GM12878 (cell line): Measurements from ENCODE around the gene B4GALNT4. TPM values are rescaled to one million over a fixed set of nuclear protein-coding genes. Genes with fewer than 3 reads are reported as not detected.
A peak's percentile ranks its signal among the peaks of the same experiment; 100 is the strongest.

Source experiments
- ATAC-seq: fragments of 200-7000 bp; cut with Tn5 transposase; 3 replicates; pipeline ENCODE4 v1.9.1; 2020; ENCODE audit warnings: mild to moderate bottlenecking, moderate library complexity
- BruUV-seq: library from RNA; stranded (reverse); fragments of 400-500 nt; replicated peaks from 2 replicates; lab custom pipeline; 2021; lab: Mats Ljungman, UMichigan
- CTCF ChIA-PET: fragments of 300-600 bp; sonication (Branson Sonifier 250); formaldehyde crosslinking; extraction: SDS; loops from one replicate; lab custom pipeline; 2021; ENCODE audit warnings: inconsistent platforms; lab: Yijun Ruan, JAX
- POLR2A ChIA-PET: fragments of 350-600 bp; formaldehyde crosslinking; extraction: SDS; loops from one replicate; lab custom pipeline; 2021; ENCODE audit warnings: inconsistent platforms; lab: Charles Lee
- RAD21 ChIA-PET: fragments of 300-600 bp; sonication (Branson Sonifier 250); formaldehyde crosslinking; loops from one replicate; lab custom pipeline; 2023; ENCODE audit warnings: antibody characterized with exemption; ENCODE audit not compliant: unreplicated experiment; lab: Charles Lee
- SMC1A ChIA-PET: fragments of 300-600 bp; sonication (Branson Sonifier 250); formaldehyde crosslinking; loops from one replicate; lab custom pipeline; 2023; ENCODE audit not compliant: unreplicated experiment, uncharacterized antibody; lab: Charles Lee
- DNase-seq: peaks from one replicate; pipeline ENCODE4 v3.0.0-alpha.2; 2011; ENCODE audit warnings: low read depth, low spot score
- FAIRE-seq: peaks from 3 replicates; lab custom pipeline; 2011; peaks lifted over from hg19 to GRCh38; lab: Jason Lieb, UNC
- H2AFZ ChIP-seq: 2 replicates; pipeline ENCODE4 v1.6.0; 2011; ENCODE audit warnings: low read depth, low read length, control low read depth; ENCODE audit not compliant: control insufficient read depth
- H3K27ac ChIP-seq: 2 replicates; pipeline ENCODE4 v1.5.1; 2011; ENCODE audit warnings: control low read depth; ENCODE audit not compliant: control insufficient read depth, insufficient read depth
- H3K27me3 ChIP-seq, 2 experiments: replicated peaks in 1 of 2; 2 replicates each; pipeline versions ENCODE4 v1.6.0 to v1.6.1; 2011; ENCODE audit warnings: low read length in 1 of 2; ENCODE audit not compliant: control insufficient read depth in 2 of 2, insufficient read depth in 2 of 2
- H3K36me3 ChIP-seq, 2 experiments: 2 replicates each; pipeline ENCODE4 v1.5.1; 2011; ENCODE audit warnings: low read length in 1 of 2; ENCODE audit not compliant: control insufficient read depth in 2 of 2, insufficient read depth in 2 of 2
- H3K4me1 ChIP-seq: 2 replicates; pipeline ENCODE4 v1.6.1; 2011; ENCODE audit warnings: mild to moderate bottlenecking, low read length, moderate library complexity, mixed read lengths; ENCODE audit not compliant: control insufficient read depth, insufficient read depth
- H3K4me2 ChIP-seq: 2 replicates; pipeline ENCODE4 v1.6.0; 2011; ENCODE audit warnings: control low read depth; ENCODE audit not compliant: control insufficient read depth, insufficient read depth
- H3K4me3 ChIP-seq: fragments of 200-600 bp; sonication (generic); 2 replicates; pipeline ENCODE4 v1.5.1; 2016
- H3K79me2 ChIP-seq: 2 replicates; pipeline ENCODE4 v1.6.0; 2011; ENCODE audit warnings: low read length; ENCODE audit not compliant: control insufficient read depth, insufficient read depth
- H3K9ac ChIP-seq: 2 replicates; pipeline ENCODE4 v1.8.0; 2011; ENCODE audit warnings: low read length, control low read depth, mixed read lengths; ENCODE audit not compliant: control insufficient read depth, insufficient read depth
- H3K9me3 ChIP-seq: replicated peaks from 3 replicates; pipeline ENCODE4 v1.5.1; 2011; ENCODE audit warnings: mild to moderate bottlenecking, low read length; ENCODE audit not compliant: control insufficient read depth, insufficient read depth
- H4K20me1 ChIP-seq: 2 replicates; pipeline ENCODE4 v1.6.0; 2011; ENCODE audit not compliant: control insufficient read depth, insufficient read depth
- BCL11A ChIP-seq: IDR thresholded peaks from 2 replicates; pipeline ENCODE4 v1.6.1; 2011; ENCODE audit warnings: low read depth, low read length
- BHLHE40 ChIP-seq, 2 experiments: fragments of 450-650 bp in 1 of 2; IDR thresholded peaks; 2 replicates each; pipeline ENCODE4 v1.6.1; 2011 to 2017; ENCODE audit warnings: low read depth in 2 of 2, borderline replicate concordance in 1 of 2, improper control_type of control experiment in 1 of 2, low read length in 1 of 2, mild to moderate bottlenecking in 1 of 2
- HDGF ChIP-seq: fragments of 450-650 bp; IDR thresholded peaks from 2 replicates; pipeline ENCODE4 v1.6.1; 2016; ENCODE audit warnings: antibody characterized with exemption
- IKZF1 ChIP-seq: fragments of 450-650 bp; conservative IDR thresholded peaks from 2 replicates; pipeline ENCODE4 v1.6.1; 2017; ENCODE audit warnings: antibody characterized with exemption, mild to moderate bottlenecking
- KLF5 ChIP-seq: fragments of 450-650 bp; IDR thresholded peaks from 2 replicates; pipeline ENCODE4 v1.6.1; 2014; ENCODE audit warnings: mild to moderate bottlenecking; ENCODE audit not compliant: partially characterized antibody
- MEF2B ChIP-seq: fragments of 450-650 bp; IDR thresholded peaks from 2 replicates; pipeline ENCODE4 v1.6.1; 2018; ENCODE audit warnings: mild to moderate bottlenecking, moderate library complexity; ENCODE audit not compliant: partially characterized antibody, poor library complexity, severe bottlenecking
- PAX5 ChIP-seq: IDR thresholded peaks from 2 replicates; pipeline ENCODE4 v1.6.1; 2011; ENCODE audit warnings: low read depth, low read length, borderline replicate concordance
- STAT1 ChIP-seq: fragments of 450-650 bp; conservative IDR thresholded peaks from 2 replicates; pipeline ENCODE4 v1.6.1; 2014; ENCODE audit warnings: antibody characterized with exemption, mild to moderate bottlenecking
- SUPT20H ChIP-seq: IDR thresholded peaks from 2 replicates; pipeline ENCODE4 v1.6.1; 2011; ENCODE audit warnings: low read depth, mild to moderate bottlenecking, low read length, moderate library complexity, borderline replicate concordance; ENCODE audit not compliant: control insufficient read depth
- ZNF217 ChIP-seq: fragments of 450-650 bp; IDR thresholded peaks from 2 replicates; pipeline ENCODE4 v1.6.1; 2017; ENCODE audit warnings: antibody characterized with exemption, mild to moderate bottlenecking
- WGBS: methylation state at CpG from one replicate; pipeline ENCODE4 v1.1.6; 2016; ENCODE audit warnings: low lambda C conversion rate; ENCODE audit not compliant: insufficient replicate concordance, insufficient coverage; ENCODE audit errors: missing lambda C conversion rate; 5-methylcytosine and 5-hydroxymethylcytosine counted together
- in situ Hi-C: fragments of 300-500 bp; cut with MboI; formaldehyde crosslinking; loops from 9 replicates; pipeline ENCODE4 v1.14.3; 2018; ENCODE audit warnings: mixed read lengths
- intact Hi-C: fragments of 100-400 bp; cut with micrococcal nuclease; formaldehyde crosslinking; loops from one replicate; pipeline ENCODE4 v1.14.2; 2022; ENCODE audit not compliant: unreplicated experiment
- polyA plus RNA-seq, 11 experiments: library from polyadenylated mRNA; depleted of rRNA in 4 of 11; unstranded in 6 of 11; stranded (reverse) in 5 of 11; fragments of >200 nt; fragmentation: Nextera tagmentation in 4 of 11; fragmentation: Illumina TruSeq in 1 of 11; extraction: Ambion mirVana in 4 of 11; extraction: Trizol in 1 of 11; gene quantifications; 1 replicate in 1 of 11; 2 replicates in 10 of 11; pipeline versions ENCODE4 v1.2.1 to v1.2.3, GENCODE V29; 2011 to 2016; ENCODE audit warnings: inconsistent platforms in 2 of 11, missing spikeins in 2 of 11, low read depth in 1 of 11
- total RNA-seq, 4 experiments: library from RNA; depleted of rRNA in 3 of 4; stranded (reverse); fragments of >200 nt in 3 of 4; fragmentation: Illumina TruSeq in 1 of 4; extraction: Trizol in 1 of 4; gene quantifications; 2 replicates each; pipeline versions ENCODE4 v1.2.1 to v1.2.3, GENCODE V29; 2013 to 2021
- TF ChIP-seq, protein P1 (sequence below): IDR thresholded peaks from 2 replicates; pipeline ENCODE4 v1.6.1; 2011; ENCODE audit warnings: borderline replicate concordance, low read depth, mild to moderate bottlenecking, moderate library complexity, low read length; ENCODE audit not compliant: insufficient read depth, poor library complexity, severe bottlenecking

The B4GALNT4 gene
- total and polyA plus RNA-seq, 10 of the 15 experiments (the other 5 are each of a cell fraction or from before 2014, with no cell fraction given), result 0.04 to 0.82 (median 0.40) TPM; not detected in 6

- Histone ChIP-seq H3K9me3 (no peaks in the 10 kb centered on the region), H3K79me2 (no peaks in the 10 kb centered on the region), H3K27ac (no peak overlapping the region), H3K4me2 (no peak overlapping the region), H3K36me3 (no peaks in the 10 kb centered on the region), H3K9ac (no peak overlapping the region), H3K4me3 (no peak overlapping the region), H3K27me3 (no peaks in the 10 kb centered on the region), H4K20me1 (no peaks in the 10 kb centered on the region), H2AFZ (no peak overlapping the region), H3K4me1 (peaks cover 8% of the 10 kb centered on the region)
- TF ChIP-seq SUPT20H, result no peak
- no peak for TF ChIP-seq KLF5
- TF ChIP-seq IKZF1, result no peak
- no peak for TF ChIP-seq PAX5
- BruUV-seq, result no TSS peak
- intact Hi-C loops (no loop called here), in situ Hi-C loops (no loop called here)
- 17% methylated on average over 9 of the region's 14 CpGs for WGBS
- CTCF ChIA-PET, result interaction anchor here (1.3 kb wide), 1 partner anchor 35 kb away, joined by 3 read pairs; no protein-coding TSS in a partner anchor
- FAIRE-seq (no peak), DNase-seq (no peak), ATAC-seq (no peak)
- POLR2A ChIA-PET, result no interaction called here
- RAD21 ChIA-PET, result no interaction called here
- SMC1A ChIA-PET, result no interaction called here
Observed at GRCh38 chr11:413120-414081, 44.1 kb downstream of the B4GALNT4 start.

DNA sequence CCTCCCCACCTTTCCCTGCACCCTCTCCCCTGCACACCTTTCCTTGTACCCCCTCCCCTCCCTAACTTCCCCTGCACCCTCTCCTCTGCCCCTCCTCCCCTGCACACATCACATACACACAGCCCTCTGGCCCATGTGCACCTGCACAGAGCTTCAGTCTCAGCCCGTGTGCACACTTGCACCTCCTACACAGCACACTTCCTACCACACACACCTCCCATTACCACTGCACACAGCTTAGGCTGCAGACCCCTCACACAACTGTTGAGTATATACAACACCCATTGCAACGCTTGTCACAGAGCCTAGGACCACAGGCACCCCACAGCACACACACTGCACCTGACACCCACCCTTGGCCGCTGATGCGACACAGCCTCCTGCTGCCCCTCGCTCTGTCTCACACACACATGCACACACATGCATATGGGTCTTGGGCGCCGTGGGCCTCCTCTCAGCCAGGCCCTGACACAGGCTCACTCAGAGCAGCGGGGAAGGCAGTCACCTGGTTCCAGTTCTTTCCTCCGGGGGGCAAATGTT is 45.1 kb downstream of the B4GALNT4 start:
- DNase-seq, result no peak
- POLR2A ChIA-PET, result no interaction called here
- intact Hi-C loops, result no loop called here
- no peaks in the 10 kb centered on the region for H3K79me2 ChIP-seq
- no peaks in the 10 kb centered on the region for H3K36me3 ChIP-seq
- in situ Hi-C loops, result no loop called here
- RAD21 ChIA-PET, result no interaction called here
- TF ChIP-seq BCL11A (no peak), MEF2B (peak; percentile 17), ZNF217 (no peak), BHLHE40 (IDR thresholded peaks at IDR 0.05; ENCODE audit: borderline replicate concordance in 1 of 2, low read depth in 2 of 2, low read length in 1 of 2) (peak in 1 of 2 experiments; percentile 20; a peak in 1 of 4 replicates), HDGF (no peak), STAT1 (no peak)
- TF ChIP-seq, protein P1, sequence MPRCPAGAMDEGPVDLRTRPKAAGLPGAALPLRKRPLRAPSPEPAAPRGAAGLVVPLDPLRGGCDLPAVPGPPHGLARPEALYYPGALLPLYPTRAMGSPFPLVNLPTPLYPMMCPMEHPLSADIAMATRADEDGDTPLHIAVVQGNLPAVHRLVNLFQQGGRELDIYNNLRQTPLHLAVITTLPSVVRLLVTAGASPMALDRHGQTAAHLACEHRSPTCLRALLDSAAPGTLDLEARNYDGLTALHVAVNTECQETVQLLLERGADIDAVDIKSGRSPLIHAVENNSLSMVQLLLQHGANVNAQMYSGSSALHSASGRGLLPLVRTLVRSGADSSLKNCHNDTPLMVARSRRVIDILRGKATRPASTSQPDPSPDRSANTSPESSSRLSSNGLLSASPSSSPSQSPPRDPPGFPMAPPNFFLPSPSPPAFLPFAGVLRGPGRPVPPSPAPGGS, result peak; percentile 4
- SMC1A ChIA-PET, result no interaction called here
- ATAC-seq, result peak; percentile 41
- CTCF ChIA-PET, result interaction anchor here (1.3 kb wide), 1 partner anchor 34 kb away, joined by 3 read pairs; no protein-coding TSS in a partner anchor
- H3K27me3 ChIP-seq, result no peaks in the 10 kb centered on the region
- peak overlapping the region; percentile 22; the same call in 1 of the 2 replicates for H3K4me3 ChIP-seq
- H4K20me1 ChIP-seq, result no peaks in the 10 kb centered on the region
- WGBS, result 21% methylated on average over 9 of the region's 9 CpGs
- H3K4me1 ChIP-seq, result peaks cover 8% of the 10 kb centered on the region
- H3K27ac ChIP-seq, result no peak overlapping the region
- BruUV-seq, result no TSS peak
- H2AFZ ChIP-seq, result no peak overlapping the region; the same call in 1 of the 2 replicates
- no peaks in the 10 kb centered on the region for H3K9me3 ChIP-seq
- H3K4me2 ChIP-seq, result peak overlapping the region; percentile 31
- no peak overlapping the region for H3K9ac ChIP-seq
- no peak for FAIRE-seq
